ENCODE data around the gene VPS25.
"Not testable (repeated sequence)": the region's sequence is repeated elsewhere in the genome, so short reads cannot be mapped to it uniquely, and the experiment has no call there.

Gene VPS25

GRCh38 chr17:42768006-42768405 is 5.2 kb upstream of the VPS25 start:
- DNase-seq (ENCODE audit: low spot score), result not testable (repeated sequence)

DNA sequence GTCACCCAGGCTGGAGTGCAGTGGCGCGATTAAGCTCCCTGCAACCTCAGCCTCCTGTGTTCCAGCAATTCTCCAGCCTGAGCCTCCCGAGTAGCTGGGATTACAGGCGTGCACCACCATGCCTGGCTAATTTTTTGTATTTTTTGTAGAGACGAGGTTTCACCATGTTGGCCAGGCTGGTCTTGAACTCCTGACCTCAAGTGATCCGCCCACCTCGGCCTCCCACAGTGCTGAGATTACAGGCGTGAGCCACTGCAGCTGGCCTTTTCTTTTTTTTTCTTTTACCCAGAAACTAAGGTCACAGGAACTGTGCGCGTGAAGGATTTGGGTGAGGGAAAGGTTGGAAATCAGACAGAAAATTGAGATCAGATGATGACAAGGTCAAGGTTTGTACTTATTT is 3.3 kb upstream of the VPS25 start:
- DNase-seq (ENCODE audit: low spot score), result not testable (repeated sequence)

DNA sequence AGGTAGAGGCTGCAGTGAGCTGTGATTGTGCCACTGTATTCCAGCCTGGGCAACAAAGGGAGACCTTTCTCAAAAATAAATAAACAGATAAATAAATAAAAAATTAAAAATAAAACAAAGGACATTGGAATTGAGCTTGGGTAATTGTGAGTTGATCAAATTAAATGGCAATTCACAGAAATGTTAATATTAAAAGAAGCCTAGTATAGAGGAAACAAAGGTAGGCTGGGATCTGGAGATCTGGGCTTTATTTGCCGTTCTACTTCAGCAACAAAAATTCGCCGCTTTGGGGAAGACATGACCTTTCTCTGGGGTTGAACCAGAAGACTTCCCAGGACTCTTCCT is 332 bp upstream of the VPS25 start:
- no peak for DNase-seq (ENCODE audit: low spot score)

GRCh38 chr17:42774066-42774745 is 957 bp downstream of the VPS25 start:
- DNase-seq (ENCODE audit: low spot score), result no peak

DNA sequence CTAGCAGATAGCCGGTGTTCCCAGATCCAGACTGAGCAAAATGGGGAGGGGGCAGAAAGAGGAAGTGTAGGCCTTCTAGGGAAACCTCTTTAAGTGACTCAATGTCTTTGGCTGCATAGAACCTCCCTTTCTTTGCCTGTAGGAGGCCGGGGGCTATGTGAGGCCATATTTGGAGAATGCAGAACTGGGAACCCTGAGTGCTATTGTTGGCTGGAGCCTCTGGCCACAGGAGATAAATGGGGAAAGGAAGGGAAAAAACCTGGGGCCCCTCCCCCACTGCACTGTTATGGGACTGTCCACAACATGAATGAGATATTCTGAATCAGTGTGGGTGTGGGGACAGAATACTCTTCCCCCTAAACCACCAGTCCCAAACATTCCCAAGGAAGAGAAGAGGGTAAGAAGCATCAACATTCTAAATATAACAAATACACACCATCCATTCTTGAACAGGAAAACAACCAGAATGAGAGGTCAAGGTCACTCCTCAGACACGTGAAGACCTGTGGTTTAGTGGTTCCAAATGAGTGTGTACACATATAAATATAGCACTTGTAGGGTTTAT is 2.4 kb downstream of the VPS25 start:
- DNase-seq (ENCODE audit: low spot score), result no peak

DNA sequence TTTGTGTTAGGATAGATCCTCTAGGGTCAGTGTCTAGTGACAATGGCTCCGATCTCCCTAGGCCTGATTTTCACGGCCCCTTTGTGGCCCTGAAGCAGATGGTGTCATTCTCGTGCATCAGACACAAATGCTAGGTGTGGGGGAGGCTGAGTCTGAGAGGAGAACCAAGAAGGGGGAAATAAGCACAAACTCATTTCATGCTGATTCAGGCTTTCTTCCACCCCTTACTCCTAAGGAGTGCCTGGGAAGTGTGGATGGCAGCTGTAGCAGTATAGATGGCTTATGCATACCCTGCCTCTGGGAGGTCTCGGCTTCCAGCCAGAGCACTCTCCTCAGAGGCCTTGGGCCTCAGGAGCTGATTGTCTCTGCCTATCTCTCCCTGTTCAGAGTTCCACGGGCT is 5.3 kb downstream of the VPS25 start:
- no peak for DNase-seq (ENCODE audit: low spot score)

- DNase-seq (ENCODE audit: low spot score), result no peak
Measured at GRCh38 chr17:42779304-42779935, 6.2 kb downstream of the VPS25 start.

DNA sequence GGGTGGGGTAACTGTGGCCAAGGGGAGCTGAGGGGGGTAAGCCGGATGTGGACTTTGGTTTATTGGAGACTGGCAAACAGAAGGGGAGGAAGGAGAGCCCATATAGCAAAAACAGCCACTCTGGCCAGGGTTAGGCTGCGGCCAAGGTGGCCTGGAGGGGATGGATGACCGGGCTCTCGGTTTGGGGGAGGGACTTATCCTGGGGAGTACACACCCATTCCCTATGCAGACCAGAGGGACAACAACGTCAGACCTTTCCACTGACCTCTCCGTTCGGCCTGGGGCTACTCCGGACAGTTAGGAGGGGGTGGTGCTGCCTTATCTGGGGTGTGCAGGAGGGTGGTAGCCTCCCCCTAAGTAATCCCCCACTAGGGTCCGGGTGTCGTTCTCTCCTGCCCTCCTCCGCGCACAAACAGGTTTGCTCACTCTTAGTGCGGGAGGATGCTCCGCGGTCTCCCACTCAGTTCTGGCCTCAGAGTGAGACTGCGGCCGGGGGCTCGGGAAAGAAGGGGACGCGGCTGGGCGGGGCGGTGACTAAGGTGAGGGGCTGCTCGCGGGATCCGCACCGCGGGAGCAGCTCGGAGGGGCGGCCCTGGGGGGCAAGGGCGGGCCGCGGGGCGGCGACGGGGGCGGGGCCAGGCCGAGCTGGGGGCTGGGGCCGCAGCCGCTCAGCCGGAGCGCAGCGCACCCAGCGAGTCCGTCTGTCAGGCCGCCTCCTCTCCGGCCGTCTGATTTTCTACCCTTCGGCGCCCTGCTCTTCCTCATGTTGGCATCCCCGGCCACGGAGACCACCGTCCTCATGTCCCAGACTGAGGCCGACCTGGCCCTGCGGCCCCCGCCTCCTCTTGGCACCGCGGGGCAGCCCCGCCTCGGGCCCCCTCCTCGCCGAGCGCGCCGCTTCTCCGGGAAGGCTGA is 6.9 kb downstream of the VPS25 start, which contains the start of gene WNK4:
Gene WNK4, plus strand, starts transcription at position 675 of the 915 bp plus-strand sequence. Its CDS starts 89 bp downstream, at position 764.
- DNase-seq (ENCODE audit: low spot score), result no peak

GRCh38 chr17:42780851-42781638 is 7.8 kb downstream of the VPS25 start:
- DNase-seq (ENCODE audit: low spot score), result no peak

DNA sequence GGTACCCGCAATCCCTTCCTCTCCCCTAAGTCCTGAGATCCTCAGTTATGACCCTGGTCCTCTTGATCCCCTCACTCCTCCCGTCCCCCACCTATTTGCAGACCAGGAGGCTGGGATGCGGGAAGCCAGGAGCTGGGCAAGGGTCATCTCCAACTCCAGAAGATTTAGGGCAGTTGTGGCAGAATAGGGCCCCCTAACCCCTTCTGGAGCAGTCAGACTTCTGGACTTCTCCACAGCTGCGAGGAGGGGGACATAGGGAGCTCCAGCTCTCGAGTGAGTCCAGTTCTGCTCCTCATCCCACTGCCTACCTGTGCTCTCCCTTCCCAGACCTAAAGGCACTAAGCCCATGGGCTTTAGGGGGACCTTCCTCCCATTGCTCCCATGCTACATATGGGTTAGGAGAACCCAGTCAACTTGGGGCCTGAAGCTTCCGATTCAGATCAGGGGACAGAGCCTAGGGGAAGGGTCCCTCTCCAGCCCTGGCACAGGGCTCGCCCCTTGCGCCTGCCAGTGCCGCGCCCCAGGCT is 8.5 kb downstream of the VPS25 start:
- DNase-seq (ENCODE audit: low spot score), result no peak

GRCh38 chr17:42782166-42783061 is 9.2 kb downstream of the VPS25 start:
- DNase-seq (ENCODE audit: low spot score), result no peak

GRCh38 chr17:42783062-42783790 is 10.0 kb downstream of the VPS25 start:
- no peak for DNase-seq (ENCODE audit: low spot score)

GRCh38 chr17:42783791-42784138 is 10.5 kb downstream of the VPS25 start:
- no peak for DNase-seq (ENCODE audit: low spot score)

GRCh38 chr17:42784409-42784808 is 11.2 kb downstream of the VPS25 start:
- no peak for DNase-seq (ENCODE audit: low spot score)

- DNase-seq (ENCODE audit: low spot score), result no peak
Measured at GRCh38 chr17:42784811-42785592, 11.8 kb downstream of the VPS25 start.

DNA sequence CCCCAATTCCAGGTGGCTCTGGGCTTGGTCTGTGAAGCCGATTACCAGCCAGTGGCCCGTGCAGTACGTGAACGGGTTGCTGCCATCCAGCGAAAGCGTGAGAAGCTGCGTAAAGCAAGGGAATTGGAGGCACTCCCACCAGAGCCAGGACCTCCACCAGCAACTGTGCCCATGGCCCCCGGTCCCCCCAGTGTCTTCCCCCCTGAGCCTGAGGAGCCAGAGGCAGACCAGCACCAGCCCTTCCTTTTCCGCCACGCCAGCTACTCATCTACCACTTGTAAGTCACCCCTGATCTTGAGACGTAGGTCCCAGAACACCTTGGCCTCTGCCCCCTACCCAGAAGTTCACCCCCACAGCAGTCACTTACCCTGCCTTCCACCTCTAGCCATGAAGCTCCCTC is 14.0 kb downstream of the VPS25 start:
- no peak for DNase-seq (ENCODE audit: low spot score)

DNA sequence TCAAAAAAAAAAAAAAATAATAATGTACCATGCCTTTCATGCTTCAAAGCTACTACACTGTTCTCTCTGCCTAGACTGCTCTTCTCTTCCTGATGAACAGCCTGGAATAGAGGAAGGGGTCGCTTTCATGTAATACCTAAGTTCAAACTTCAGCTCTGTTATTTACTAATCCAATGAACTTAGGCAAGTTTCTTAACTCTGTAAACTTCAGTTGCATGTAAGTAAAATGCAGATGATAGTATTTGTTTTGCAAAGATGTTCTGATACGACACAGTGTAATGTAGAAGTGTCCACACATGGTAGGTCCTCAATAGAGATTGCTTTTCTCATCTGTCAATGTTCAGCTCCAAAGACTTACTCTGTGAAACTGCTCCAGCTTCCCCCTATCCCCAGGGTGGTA is 18.7 kb downstream of the VPS25 start:
- no peak for DNase-seq (ENCODE audit: low spot score)

DNA sequence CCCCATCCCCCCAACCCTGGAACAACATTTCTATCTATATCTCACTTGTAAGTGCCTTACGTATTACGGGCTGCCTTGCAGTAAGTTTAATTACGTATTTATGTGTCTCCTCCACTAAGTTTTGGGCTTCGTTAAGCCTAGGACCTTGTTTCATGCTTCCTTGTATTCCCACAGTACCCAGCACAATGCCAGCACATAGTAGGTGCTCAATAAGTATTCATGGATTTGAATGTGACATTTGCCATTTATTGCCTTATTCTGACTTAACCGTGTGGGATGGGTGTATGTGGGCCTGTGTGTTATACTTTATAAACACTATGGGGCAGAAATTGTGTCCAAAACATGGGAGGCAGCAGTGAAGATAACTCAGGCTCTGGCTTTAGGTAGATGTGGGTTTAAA is 19.3 kb downstream of the VPS25 start:
- no peak for DNase-seq (ENCODE audit: low spot score)

GRCh38 chr17:42795061-42795460 is 21.8 kb downstream of the VPS25 start:
- no peak for DNase-seq (ENCODE audit: low spot score)
